Fibroblast of skin of left biceps (primary cell): ENCODE data around the gene SUMF1.
"Not testable (repeated sequence)": the region's sequence is repeated elsewhere in the genome, so short reads cannot be mapped to it uniquely, and the experiment has no call there.

Experiments
- DNase-seq, 2 experiments: peaks; one replicate each; pipeline ENCODE4 v3.0.0-alpha.2; 2013; ENCODE audit warnings: low read depth in 2 of 2

SUMF1 gene

DNA sequence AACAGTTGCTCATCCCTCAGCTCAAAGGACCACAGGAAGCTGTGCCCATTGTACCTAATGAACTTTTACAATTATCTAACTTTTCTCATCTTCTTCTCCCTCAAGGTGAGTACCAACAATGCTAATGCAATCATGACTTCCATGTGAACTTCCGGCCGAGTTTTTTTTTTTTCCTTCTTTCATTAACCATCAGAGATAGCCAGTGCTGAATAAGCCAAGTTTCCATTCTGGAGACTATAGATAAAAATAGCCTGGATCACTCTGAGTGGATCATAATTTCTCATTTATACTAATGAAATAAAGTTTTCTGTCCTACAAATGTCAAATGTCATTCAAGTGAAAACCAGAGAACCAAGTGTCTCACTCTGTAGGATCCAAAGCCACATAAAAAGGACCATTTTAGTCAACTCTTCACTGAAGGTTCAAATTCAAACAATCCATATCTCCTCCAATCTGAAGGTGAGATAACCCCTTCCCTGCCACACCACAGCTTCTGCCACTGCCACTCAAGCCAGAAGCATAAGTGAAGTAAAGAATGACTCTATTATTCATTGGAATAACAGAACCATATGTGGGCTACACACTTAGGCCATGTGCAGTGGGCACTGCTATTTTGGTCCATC, 5.5 kb downstream of the SUMF1 start:
- no peak for DNase-seq

DNA sequence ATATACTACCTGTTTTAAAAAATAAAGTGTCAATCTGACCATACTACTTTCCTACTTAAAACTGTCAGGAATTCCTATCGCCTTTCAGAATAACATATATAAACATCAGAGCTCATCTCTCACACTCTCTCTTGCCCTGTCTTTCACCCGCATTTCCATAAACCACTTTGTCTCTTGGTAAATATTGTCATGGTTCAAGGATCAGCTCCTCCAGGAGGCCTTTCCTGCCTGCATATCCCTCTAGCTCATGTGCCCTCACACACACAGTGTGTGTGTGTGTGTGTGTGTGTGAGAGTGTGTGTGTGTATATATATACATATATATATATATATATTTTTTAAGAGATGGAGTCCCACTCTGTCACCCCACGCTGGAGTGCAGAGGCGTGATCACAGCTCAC, 6.7 kb downstream of the SUMF1 start:
- DNase-seq = no peak

DNA sequence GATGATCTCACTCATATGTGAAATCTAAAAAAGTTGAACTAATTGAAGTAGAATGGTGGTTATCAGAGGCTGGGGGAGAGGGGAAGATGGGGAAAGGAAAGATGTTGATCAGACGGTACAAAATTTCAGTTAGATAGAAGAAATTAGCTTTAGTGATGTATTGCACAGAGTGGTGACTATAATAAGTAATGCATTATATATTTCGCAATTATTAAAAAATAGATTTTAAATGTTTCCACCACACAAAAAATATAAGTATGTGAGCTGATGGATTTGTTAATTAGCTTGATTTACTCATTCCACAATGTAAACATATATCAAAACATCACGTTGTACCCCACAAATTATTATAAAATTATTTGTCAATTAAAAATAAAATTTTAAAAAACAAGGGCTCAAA, 8.1 kb downstream of the SUMF1 start:
- no peak for DNase-seq

DNA sequence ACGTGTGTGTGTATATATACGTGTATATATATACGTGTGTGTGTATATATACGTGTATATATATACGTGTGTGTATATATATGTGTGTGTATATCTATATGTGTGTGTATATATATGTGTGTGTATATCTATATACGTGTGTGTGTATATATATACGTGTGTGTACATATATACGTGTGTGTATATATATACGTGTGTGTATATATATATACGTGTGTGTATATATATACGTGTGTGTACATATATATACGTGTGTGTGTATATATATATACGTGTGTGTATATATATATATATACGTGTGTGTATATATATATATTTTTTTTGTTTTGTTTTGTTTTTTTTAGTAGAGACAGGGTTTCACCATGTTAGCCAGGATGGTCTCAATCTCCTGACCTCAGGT, 10.3 kb downstream of the SUMF1 start:
- not testable (repeated sequence) for DNase-seq

DNA sequence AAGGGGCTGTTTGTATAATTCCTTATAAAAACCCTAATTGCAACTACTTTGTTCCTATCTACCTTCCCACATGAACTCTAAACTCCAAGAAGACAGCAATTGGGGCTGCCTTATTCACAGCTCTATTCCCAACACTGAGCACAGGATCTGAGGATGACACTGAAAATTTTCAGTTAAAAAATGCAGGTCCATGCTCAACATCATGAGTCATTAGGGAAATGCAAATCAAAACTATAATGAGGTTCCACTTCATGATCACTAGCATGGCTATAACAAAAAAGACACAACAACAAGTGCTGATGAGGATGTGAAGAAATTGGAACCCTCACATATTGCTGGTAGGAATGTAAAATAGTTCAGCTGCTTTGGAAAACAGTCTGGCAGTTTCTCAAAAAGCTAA, 12.9 kb downstream of the SUMF1 start:
- no peak for DNase-seq

DNA sequence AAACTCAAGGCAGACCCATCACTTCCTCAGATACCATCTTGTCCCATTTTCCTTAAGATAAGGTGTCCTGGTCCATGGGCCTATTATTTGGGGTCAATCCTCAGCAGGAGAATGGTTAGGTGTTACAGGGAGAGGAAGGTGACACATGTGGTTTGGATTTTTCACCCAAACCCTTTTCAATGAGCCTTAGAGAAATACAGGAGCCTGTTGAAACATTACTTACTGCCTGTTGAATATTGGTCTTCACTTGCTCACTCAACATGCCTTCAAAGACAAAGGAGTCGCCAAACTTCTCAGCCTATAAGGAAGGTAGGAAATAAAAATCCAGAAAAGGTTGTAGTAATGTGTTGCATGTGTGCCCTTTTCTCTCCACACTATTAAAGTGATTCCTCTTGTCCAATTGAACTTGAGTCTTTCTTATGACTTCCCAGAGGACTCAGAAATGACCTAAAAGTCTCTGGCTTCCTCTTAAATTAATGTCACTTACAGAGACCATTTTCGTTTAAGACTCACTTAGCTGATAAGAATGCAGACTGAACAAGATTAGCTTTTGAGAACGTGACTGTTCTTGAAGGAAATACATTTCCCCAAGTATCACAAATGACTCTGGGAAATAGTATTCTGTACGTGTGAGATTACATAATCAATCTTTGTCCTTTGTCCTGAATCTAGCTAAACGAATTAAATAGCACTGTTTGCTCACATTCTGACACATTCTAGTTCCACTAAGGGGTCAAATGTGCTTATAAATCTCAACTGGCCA, 17.8 kb downstream of the SUMF1 start:
- no peak for DNase-seq

DNA sequence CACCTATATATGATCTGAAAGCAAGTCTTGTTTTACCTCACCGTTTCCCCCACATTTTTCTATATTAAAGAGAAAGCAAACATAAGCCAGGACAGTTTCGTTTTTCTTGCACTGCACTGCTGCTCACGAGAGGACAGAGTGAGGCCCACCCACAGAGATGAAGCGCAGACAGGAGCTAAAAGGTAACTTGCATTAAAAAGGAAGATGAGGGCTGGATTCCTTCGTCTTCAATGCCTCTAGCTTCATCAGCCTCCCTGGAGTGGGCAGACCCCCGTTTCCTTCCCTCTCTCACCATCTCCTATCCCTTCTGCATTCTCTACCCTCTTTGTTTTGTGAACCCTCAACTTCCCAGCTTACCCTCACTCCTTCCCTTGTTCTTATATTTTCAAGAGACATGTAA, 18.9 kb downstream of the SUMF1 start:
- DNase-seq = no peak

DNA sequence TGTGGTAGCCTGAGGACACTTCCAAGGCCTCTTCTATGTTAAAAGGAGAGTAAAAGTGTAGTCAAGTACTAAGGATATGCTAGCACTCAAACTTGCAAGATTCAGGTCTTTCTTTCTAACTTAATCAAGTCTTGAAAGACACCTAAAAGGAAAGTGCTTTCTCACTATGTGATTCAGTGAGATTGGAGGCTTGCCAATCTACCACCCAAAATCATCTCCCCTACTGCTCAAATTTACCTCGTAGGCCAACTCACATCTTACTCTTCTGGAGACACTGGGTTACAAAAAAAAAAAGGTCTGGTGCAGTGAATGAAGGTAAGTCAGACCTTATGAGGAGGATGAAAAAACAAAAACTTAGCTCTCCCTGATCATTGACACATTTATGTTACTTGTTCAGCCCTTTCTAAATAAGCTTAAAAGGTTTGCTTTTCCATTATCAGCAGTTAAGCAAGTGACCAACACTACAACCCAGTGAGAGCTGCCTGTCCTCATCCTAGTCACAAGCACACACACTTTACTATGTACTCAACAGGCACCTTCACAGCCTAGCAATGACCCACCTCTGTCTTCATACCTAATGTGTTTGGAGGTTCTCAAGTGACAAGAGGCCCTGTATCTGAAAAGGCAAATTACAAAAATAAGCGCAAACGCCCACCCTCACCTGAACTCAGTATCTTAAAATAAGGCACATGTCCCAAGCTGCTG, 19.6 kb downstream of the SUMF1 start:
- no peak for DNase-seq

DNA sequence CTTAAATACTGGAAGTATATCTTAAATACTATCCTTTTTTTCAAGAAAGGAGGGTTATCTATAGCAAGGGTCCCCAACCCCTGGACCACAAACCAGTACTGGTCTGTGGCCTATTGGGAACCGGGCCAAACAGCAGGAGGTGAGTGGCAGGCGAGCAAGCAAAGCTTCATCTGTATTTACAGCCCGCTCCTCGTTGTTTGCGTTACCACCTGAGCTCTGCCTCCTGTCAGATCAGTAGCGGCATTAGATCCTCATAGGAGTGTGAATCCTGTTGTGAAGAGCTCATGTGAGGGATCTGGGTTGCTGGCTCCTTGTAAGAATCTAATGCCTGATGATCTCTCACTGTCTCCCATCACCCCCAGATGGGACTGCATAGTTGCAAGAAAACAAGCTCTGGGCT, 26.1 kb downstream of the SUMF1 start:
- DNase-seq = no peak

DNA sequence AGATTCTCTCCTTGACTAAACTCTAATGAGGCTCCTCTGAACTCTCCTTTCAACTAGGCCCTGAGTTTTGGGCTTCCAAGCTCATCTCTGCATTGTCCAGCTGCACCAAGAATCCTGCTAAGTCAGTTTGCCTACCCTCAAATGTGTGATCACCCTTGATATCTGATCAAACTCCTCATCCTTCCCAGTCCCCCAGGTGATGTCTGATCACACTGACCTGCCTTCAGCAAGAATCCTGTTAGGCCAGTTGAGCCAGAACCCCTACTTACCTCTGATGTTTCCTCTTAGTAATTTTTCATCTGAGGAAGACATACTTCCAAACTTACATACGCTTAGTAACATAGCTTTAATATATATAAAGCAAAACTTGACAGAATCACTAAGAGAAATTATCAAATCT, 28.8 kb downstream of the SUMF1 start:
- no peak for DNase-seq

DNA sequence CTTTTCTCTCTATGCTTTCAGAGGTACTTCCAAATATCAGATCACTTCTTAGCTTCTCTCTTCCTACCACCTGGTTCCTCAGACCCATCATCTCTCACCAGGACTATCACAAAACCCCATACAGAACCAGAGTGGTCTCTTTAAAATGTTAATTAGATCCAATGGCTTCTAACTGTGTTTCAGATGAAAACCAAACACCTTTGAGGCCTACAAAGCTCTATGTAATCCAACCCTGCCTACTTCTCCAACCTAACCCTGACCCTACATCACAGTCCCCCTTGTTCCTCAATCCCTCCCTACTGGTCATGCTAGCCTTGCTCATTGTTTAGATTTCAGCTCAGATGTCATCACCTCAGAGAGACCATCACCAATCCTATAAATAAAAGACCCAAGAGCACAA, 34.8 kb downstream of the SUMF1 start:
- DNase-seq = no peak

DNA sequence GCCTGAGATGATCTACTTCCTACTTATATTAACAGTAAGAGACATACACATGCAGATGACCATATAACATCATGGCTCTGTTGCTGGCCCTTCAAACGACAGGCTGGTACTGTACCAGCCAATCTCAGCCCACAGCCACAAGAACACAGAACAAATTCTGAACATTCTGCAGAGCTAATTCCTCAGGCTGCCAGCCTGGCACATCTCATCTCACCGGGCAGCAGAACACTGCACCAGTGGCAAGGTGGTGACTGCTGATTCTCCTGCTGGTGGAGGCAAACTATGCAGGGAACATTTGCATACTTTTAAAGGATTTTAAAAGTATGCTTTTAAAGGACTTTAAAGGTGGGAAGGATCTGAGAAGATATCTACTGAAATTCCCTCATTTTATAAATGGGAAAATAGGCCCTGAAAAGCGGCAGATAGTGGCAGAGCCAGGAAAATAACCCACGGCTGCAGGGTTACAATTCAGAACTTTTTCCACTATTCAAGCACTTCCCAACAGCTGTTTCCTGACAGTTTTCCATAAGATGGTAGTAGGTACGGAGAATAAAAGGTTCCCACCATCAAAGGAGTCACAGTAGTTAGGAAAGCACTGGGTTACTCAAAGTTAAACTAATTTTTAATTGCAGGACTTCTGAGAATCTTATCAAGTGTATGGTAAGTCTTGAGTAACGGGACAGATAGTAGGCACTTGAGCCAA, 37.3 kb downstream of the SUMF1 start:
- no peak for DNase-seq

DNA sequence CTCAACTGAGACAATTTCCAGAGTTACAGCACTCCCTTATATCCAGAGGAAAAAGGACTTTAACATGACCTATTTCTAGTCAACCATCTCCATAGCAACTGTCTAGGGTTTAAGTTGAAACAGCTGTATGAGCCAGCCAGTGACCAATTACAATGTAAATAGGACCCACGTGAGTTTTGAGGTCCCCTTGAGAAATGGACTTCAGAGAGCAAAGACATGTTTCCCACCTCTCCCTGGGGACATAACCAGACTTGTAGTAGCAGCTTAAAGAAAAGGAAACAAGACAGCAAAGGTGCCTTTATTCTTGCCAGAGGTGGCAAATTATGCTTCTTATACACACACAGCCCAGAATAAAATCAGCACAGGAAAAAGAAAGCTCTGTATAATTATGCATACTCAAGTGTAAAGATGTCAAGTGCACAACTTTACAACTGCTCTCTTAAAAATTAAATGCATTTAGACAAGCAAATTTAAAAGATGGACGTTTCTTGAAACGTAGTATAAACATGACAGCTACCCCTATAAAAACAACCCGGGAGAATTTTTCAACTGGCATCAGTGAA, 40.2 kb downstream of the SUMF1 start:
- DNase-seq = peak; percentile 44 to 56

DNA sequence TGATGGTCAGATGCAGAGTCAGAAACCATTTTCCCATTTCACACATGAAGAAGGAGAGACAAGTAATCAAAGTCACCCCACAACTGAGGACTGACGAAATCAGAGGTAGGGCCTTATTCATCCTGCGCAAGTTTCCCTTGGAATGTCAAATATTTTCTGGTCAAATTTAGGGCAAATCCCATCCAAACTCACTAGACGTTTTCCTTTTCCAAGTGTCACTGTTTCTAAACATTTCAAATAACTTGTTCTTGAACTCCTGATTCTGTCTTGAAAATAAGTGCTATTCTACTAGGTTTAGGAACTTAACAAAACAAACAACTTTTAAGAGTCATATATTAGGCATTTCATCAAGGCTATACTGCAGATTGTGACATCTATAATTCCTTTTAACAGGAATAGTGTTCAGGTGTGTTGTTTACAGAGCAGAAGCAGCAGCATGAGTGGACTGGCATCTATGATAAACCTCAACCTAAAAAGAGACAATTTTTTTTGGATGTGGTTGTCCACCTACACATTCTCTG, 40.7 kb downstream of the SUMF1 start:
- DNase-seq = no peak

DNA sequence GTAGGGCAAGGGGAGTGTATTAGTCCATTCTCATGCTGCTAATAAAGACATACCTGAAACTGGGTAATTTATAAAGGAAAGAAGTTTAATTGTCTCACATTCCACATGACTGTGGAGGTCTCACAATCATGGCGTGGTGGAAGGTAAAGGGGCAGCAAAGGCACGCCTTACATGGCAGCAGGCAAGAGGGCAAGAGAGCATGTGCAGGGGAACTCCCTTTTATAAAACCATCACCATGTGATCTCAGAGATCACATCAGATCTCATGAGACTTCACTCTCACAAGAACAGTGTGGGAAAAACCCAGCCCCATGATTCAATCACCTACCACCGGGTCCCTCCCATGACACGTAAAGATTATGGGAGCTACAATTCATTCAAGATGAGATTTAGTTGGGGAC, 41.4 kb downstream of the SUMF1 start:
- no peak for DNase-seq

DNA sequence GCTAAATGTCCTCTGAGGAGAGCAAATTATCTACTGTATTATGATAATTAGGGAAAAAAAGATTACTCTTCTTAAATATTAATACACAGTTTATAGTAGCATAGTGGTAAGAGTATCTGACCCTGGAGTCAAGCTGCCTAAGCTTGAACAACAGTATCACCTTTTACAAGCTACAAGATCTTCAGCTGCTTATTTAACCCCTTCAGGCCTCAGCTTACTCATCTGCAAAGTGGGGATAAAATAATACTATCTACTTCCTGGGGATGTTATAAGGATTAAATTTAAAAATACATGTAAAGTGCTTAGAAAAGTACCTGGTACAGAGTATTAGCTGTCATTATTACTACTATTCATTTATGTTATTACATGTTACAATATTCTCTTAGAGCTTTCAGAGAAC, 42.0 kb downstream of the SUMF1 start:
- DNase-seq = no peak

DNA sequence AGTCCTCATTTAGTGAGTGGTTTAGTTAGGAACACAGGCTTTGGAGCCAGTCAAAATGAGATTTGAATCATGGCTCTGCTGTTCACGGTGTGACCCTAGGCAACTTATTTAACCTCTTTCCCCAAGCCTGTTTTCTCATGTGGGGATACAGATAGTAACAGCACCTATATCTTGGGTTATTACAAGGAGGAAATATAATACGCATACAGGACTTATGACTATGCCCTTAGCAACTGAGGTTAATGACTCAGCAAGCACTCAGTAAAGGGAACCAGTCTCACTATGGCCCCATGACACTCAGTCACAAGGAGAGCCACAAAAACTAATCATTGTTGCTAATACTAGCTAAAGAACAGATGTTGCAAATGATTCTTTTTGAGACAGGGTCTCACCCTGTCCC, 45.9 kb downstream of the SUMF1 start:
- DNase-seq = no peak

DNA sequence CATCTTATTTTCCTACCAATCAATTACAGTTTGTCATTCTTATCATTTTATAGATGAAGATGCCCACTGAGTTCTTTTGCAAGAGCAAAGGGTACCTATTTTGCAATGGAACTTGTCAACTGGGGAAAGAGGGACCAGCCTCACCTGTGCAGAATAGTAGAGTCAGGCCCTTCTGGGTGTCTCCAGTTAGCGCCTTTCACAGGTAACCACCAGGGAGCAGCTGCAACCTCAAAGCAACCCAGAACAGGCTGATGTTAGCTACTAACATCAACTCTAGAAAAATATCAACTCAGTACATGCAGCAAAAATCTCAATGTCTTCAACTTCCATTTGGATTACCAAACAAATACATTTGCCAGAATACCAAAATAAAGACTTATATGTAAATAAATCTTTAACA, 47.1 kb downstream of the SUMF1 start:
- DNase-seq = no peak

DNA sequence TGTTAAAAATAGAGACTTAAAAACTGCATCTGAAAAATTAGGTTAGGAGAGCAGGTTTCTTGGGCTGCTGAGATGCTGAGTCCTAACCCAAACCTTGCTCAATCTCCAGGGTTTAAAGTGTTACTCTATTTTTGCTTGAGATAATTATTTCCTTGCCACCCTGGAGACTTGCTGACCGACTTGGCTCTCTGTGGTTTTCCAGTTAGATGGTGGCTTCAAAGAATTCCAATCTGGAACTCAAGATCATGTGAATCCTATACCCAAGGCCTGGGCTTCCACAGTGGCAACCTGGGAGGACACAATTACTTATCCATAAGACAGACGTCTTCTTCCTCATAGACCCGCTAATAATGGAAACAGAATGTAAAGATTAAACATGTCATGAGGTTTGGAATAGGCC, 47.7 kb downstream of the SUMF1 start:
- no peak for DNase-seq

DNA sequence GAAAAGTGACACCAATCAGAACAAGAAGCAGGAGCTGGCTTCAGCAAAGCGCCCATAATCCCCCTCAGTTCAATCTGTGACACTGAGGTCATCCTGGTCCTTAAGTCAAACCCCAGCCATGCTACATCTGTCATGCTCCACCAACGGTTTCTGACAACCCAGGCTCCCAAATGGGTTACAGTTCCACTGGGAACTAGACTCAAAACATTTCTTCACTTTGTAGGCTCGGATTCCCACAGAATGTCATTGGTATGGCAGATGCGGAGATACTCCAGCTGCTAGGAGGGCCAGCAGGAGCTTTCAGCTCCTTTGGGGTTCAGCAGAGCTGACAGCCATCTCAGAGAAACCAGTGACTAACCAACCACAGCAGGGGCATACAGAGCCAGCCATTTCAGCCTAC, 48.9 kb downstream of the SUMF1 start:
- no peak for DNase-seq

DNA sequence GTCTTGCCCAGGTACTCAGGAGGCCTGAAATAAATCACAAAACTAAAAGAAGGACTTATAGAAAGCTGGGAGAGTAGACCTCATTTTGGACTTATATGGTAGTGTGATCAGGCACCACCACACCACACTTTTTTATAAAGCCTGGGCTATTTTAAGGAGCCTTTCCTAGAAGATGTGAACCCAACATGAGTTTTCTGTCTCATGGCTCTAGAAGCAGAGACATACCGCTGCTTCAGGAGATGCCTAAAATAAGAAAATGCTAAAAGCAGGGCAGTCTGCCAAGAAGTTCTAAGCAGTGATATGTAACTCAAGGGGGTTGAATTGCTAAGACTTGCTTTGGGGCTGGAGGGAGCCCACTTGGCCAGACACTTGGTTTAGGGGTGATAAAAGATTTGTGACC, 49.6 kb downstream of the SUMF1 start:
- peak in 1 of 2 experiments; percentile 9 for DNase-seq

DNA sequence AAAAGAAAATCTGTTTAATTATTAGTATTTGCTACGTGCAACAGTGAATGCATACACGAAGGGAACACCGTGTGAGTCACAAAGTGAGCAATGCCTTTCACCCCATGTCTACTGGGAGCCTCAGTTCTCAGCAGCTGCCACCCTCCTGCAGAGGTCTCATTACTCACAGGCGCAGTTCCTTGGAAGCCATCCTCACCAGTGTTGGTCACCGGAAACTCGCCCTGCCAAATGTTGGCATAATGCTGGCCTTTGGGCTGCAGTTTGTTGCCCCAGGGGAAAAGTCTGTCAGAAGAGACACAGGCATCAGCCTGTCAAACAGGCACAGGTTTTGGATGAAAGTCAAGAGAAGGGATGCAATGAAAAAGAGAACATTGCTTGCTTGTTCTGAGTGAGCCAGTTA, 50.1 kb downstream of the SUMF1 start:
- no peak for DNase-seq
